Right atrium auricular region (tissue), 2 donors: ENCODE measurements around the gene PTPRN2. TPM values are rescaled to one million over a fixed set of nuclear protein-coding genes. Genes with fewer than 3 reads are reported as not detected.

Experiments used
- DNase-seq: peaks from one replicate; pipeline ENCODE4 v3.0.0-alpha.2; 2019; ENCODE audit warnings: low spot score
- H3K27ac ChIP-seq, 2 donors: fragments of 200-600 bp; sonication (generic); 1 replicate in 1 of 2; 2 replicates in 1 of 2; pipeline ENCODE4 v1.5.1; 2016 to 2019
- H3K27me3 ChIP-seq, 2 donors: fragments of 200-600 bp; sonication (generic); one replicate each; pipeline versions ENCODE4 v1.5.1 to v1.6.0; 2017 to 2019
- H3K36me3 ChIP-seq: fragments of 200-600 bp; sonication (generic); one replicate; pipeline ENCODE4 v1.5.1; 2016
- H3K4me1 ChIP-seq, 2 donors: fragments of 200-600 bp; sonication (generic); one replicate each; pipeline versions ENCODE4 v1.5.1 to v1.6.0; 2017 to 2019
- H3K4me3 ChIP-seq, 2 donors: fragments of 200-600 bp; sonication (generic); 1 replicate in 1 of 2; 2 replicates in 1 of 2; pipeline ENCODE4 v1.5.1; 2017 to 2019; ENCODE audit warnings: mild to moderate bottlenecking in 1 of 2, moderate library complexity in 1 of 2
- H3K9me3 ChIP-seq, 2 donors: fragments of 200-600 bp; sonication (generic); one replicate each; pipeline ENCODE4 v1.5.1; 2019
- CTCF ChIP-seq, 2 donors: fragments of 200-600 bp; sonication (generic); IDR thresholded peaks; one replicate each; pipeline ENCODE4 v1.5.1; 2019; ENCODE audit warnings: antibody characterized with exemption in 2 of 2
- total RNA-seq, 2 donors: library from RNA; depleted of rRNA; stranded (reverse); fragments of >200 nt; gene quantifications; one replicate each; pipeline ENCODE4 v1.1.0, GENCODE V29; 2016

Gene PTPRN2
- total RNA-seq, 2 donors from 2014 or later, result 2.6 to 2.7 TPM

- DNase-seq, result no peak
- no peaks in the 10 kb centered on the region for H3K27me3 ChIP-seq
- no peaks in the 10 kb centered on the region for H3K9me3 ChIP-seq
- no peak overlapping the region for H3K4me3 ChIP-seq
- no peak overlapping the region for H3K27ac ChIP-seq
- H3K4me1 ChIP-seq, result no peaks in the 10 kb centered on the region
- TF ChIP-seq CTCF (IDR thresholded peaks at IDR 0.05), result no peak
- no peaks in the 10 kb centered on the region for H3K36me3 ChIP-seq
Observed at GRCh38 chr7:158444501-158445420, 142.9 kb downstream of the PTPRN2 start.

GRCh38 chr7:158443688-158444483, 143.7 kb downstream of the PTPRN2 start:
- no peak for TF ChIP-seq CTCF (IDR thresholded peaks at IDR 0.05)
- Histone ChIP-seq H3K4me3 (no peak overlapping the region), H3K27ac (no peak overlapping the region), H3K27me3 (no peaks in the 10 kb centered on the region), H3K36me3 (no peaks in the 10 kb centered on the region), H3K9me3 (no peaks in the 10 kb centered on the region), H3K4me1 (no peaks in the 10 kb centered on the region)
- no peak for DNase-seq

GRCh38 chr7:158443014-158443687, 144.5 kb downstream of the PTPRN2 start:
- Histone ChIP-seq H3K9me3 (no peaks in the 10 kb centered on the region), H3K4me1 (no peaks in the 10 kb centered on the region), H3K27me3 (no peaks in the 10 kb centered on the region), H3K4me3 (no peak overlapping the region), H3K36me3 (no peaks in the 10 kb centered on the region), H3K27ac (no peak overlapping the region)
- DNase-seq, result no peak
- TF ChIP-seq CTCF (IDR thresholded peaks at IDR 0.05), result no peak

GRCh38 chr7:158442260-158442659, 145.4 kb downstream of the PTPRN2 start:
- no peaks in the 10 kb centered on the region for H3K27me3 ChIP-seq

More at GRCh38 chr7:158442260-158442659, 145.4 kb downstream of the PTPRN2 start:
- no peaks in the 10 kb centered on the region for H3K4me1 ChIP-seq
- no peaks in the 10 kb centered on the region for H3K9me3 ChIP-seq
- no peak overlapping the region for H3K27ac ChIP-seq
- H3K4me3 ChIP-seq, result no peak overlapping the region
- no peaks in the 10 kb centered on the region for H3K36me3 ChIP-seq
- no peak for DNase-seq
- TF ChIP-seq CTCF (IDR thresholded peaks at IDR 0.05), result no peak
